Transverse colon (tissue), 1 donor: ENCODE data around the gene DOCK2.

Experiments
- EP300 ChIP-seq: sonication (generic); formaldehyde crosslinking; IDR thresholded peaks from one replicate; pipeline ENCODE4 v1.6.1; 2017; ENCODE audit warnings: antibody characterized with exemption, low read depth
- POLR2A ChIP-seq: fragments of 450-650 bp; IDR thresholded peaks from one replicate; pipeline ENCODE4 v1.6.1; 2016; ENCODE audit warnings: antibody characterized with exemption, mild to moderate bottlenecking, moderate library complexity

DNA sequence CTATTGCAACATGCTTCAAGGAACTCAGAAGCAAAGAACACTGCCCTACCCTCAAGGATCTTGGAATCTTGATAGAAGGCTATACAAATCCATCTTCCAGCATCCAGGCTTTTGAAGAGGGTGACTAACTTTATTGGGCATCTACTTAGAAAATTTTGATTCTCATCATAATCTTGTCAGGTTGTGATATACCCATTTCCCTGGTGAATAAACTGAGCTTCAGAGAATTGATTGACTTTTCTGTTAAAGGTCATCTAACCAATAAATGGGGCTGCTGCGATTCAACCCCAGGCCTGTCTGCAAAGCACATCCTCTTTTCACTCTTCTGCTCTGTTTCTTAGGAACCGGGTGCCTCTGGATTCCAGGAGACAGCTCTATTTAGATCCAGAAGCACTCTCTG lies 363.1 kb downstream of the DOCK2 start:
- TF ChIP-seq POLR2A (no peak), EP300 (no peak)
